HG02970 (cell line): ENCODE data around the gene B4GALT6.
A peak's percentile ranks its signal among the peaks of the same experiment; 100 is the strongest.

Experiments
- ATAC-seq: cut with Tn5 transposase; IDR thresholded peaks from one replicate; pipeline ENCODE4 v1.9.1; 2021; ENCODE audit warnings: mild to moderate bottlenecking, moderate library complexity, moderate number of reproducible peaks; ENCODE audit not compliant: unreplicated experiment, low FRiP score

B4GALT6 gene

DNA sequence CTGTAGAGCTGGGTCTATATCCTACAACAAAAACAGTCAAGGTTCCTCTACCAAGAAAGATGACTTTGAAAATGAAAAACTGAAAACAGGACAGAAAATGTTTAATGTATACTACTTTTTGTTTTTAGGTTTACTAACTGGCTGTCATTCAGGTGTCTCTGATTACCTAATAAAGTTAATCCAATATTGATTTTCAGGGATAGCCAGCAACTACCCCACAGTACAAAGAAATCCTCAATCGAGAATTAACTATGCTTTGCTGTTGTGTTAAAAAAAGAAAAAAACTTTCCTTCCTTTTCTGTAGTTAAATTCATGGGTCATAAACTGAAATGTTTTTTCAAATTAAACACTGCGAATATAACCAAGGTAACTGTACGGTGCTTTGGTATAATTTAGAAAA lies 46.9 kb downstream of the B4GALT6 start:
- no peak for ATAC-seq

GRCh38 chr18:31636387-31636786 lies 48.0 kb downstream of the B4GALT6 start:
- ATAC-seq: no peak

DNA sequence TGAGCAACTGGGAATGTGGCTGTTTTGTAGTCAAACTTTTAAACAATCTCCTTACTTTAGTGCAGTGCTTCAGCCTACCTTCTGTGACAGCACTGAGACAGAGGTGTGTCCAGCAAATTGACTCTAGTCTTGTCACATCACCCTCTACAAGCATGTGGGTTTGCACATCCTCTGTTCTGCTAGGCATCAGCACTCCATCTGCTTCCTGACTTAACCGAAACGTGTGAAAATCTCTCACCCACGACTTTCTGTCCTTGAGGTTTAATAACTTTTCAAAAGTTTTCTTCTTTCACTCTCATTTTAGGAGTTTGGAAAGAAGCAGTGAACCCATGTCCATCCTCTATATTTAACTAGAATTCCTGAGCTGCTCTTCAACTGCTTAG lies 50.1 kb downstream of the B4GALT6 start:
- ATAC-seq: peak; percentile 73

GRCh38 chr18:31633392-31634330 lies 50.7 kb downstream of the B4GALT6 start:
- ATAC-seq: peak; percentile 9

- no peak for ATAC-seq
These were observed 52.0 kb downstream of the B4GALT6 start for GRCh38 chr18:31632356-31632755.

- no peak for ATAC-seq
These were observed 52.9 kb downstream of the B4GALT6 start for GRCh38 chr18:31631526-31631925.

DNA sequence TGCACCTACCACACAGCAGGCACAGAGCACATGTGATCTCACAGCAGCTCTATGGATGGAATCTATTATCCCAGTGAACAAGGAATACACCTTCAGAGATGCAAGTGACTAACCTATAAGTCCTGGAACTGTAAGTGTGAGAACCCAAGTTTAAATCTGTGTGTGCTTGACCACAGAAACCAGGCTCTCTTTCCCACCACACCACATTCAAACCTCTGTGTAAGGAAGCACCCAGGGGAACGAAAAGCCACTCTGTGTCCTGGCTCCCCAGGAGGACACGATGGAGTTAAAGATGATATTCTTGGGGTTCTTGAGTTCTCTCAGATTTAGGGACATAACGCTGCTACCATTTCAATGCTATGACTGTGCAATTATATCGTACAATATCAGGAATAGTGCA lies 53.8 kb downstream of the B4GALT6 start:
- no peak for ATAC-seq

DNA sequence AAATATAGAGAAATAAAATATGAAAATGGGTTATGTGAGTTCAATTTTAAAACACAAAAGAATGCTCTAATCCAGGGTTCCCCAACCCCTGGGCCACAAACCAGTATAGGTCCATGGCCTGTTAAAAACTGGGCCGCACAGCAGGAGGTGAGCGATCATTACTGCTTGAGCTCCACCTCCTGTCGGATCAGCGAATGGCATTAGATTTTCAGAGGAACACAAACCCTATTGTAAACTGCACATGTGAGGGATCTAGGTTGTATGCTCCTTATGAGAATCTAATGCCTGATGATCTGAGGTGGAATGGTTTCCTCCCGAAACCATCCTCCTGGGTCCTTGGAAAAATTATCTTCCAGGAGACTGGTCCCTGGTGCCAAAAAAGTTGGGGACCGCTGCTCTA lies 58.0 kb downstream of the B4GALT6 start:
- no peak for ATAC-seq

DNA sequence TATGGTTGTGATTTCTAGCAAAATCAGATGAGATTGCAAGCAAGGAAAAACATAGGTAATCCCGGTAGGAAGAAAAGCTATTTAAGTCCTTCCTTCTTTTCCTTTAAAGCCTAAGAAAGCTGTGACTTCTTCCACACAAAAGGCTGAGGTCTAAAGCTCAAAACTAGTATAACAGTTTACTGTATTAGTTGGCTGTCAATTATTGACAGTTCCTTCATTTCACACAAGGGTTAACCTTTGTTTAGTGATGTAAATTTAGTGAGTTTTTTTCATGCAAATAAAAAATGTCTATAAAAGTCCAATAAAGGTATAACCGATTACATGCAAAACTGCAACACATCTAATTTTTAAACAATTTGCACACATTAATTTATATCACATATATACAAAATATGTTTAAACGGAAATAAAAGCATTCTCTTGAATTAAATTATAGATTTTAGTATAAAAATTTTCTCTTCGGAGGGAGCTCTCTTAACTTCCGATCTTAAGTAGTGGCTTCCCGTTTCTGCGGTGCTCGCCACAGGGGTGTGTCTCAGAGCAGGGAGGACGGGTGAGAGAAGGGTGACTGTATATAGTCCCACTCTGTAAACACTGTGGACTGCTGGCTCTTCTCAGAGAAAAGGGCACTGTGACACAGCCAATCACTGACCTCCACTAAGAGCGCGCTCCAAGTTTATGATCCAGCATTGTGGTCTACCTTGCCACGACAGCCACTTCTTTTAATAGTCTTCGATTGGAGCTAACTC lies 59.3 kb downstream of the B4GALT6 start:
- ATAC-seq: no peak

- ATAC-seq: no peak
These were observed 65.1 kb downstream of the B4GALT6 start for GRCh38 chr18:31619291-31619690.

DNA sequence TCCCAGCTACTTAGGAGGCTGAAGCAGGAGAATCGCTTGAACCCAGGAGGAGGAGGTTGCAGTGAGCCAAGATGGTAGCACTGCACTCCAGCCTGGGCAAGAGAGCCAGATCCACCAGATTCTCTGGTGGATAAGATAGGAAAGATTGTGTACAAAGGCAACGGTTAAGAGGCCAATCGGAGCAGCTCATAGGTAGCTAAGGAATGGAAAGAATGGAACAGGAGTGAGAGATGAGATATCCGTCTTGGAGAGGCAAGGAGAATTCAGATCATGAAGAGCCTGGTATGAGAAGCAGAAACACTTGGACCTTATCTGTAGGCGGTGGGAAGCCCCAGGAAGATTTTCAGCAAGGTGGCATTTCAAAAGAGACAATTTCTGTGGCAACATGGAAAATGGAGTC lies 65.6 kb downstream of the B4GALT6 start:
- ATAC-seq: no peak

GRCh38 chr18:31617031-31617717 lies 67.2 kb downstream of the B4GALT6 start:
- no peak for ATAC-seq

DNA sequence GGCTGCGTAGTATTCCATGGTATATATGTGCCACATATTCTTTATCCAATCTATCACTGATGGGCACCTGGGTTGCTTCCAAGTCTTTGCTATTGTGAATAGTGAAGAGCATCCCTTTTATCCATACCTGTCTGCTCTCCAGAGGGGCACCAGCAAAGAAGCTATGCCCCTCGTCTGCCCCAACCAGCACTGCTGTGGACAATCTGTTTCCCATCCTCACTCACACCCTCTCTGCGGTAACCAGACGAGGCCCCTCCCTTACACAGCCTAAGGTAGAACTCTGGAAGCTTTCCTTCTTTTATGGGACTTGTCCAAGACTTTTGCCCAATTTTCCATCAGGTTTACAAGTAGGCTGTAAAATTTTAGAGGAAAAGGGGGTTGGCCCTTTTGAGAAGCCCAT lies 67.8 kb downstream of the B4GALT6 start:
- no peak for ATAC-seq

DNA sequence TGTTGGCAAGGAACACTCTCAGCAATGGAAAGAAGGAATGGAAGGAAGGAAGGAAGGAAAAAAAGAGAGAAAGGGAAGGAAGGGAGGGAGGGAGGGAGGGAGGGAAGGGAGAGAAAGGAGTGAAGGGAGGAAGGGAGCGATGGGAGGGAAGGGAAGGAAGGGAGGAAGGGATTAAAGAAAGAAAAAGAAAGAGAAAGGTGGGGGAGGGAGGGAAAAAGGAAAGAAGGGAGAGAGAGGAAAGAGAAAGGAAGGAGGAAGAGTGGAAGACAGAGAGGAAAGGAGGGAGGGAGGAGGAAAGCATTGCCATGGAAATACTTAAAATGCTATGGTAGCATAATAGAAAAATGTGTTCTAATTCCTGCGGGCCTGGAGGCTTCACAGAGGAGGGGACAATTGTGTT lies 70.3 kb downstream of the B4GALT6 start:
- ATAC-seq: no peak

DNA sequence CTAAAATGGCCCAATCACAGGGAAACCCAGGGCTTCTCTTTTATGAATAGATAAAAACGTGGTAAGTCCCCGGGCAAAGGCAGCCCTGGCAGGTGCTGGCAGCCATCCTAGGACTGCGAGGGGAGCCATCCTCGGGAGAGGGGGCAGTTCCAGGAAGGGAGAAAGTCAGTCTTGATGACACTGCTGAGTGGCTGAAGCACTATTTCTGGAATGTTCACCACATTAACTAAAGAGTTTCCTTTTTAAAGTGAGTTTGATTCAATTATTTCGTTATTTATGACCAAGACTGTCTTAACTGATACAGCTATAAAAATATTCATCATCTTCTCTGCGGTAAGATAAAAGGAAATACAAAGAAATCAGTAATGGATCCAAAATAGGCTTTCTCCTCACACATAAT lies 72.3 kb downstream of the B4GALT6 start:
- ATAC-seq: no peak

DNA sequence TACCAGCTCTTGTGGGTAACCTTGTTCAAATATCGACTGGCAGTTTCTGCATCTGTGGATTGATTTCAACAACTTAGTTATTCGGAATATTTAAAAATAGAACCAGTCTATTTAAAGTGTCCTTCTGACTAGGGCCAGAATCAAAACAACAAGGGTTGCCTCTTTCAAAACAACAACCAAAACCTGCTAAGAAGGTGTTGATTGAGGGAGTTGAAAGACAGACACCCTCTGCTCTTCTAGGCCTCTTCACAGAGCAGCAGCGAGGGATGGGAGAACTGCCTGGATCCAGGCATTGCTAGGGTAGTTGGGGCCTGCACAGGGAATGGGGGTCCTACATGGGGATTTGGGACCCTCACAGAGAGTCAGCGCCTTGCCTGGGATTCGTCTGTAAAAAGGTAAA lies 72.9 kb downstream of the B4GALT6 start:
- no peak for ATAC-seq

- ATAC-seq: no peak
These were observed 73.8 kb downstream of the B4GALT6 start for GRCh38 chr18:31610286-31611205.

DNA sequence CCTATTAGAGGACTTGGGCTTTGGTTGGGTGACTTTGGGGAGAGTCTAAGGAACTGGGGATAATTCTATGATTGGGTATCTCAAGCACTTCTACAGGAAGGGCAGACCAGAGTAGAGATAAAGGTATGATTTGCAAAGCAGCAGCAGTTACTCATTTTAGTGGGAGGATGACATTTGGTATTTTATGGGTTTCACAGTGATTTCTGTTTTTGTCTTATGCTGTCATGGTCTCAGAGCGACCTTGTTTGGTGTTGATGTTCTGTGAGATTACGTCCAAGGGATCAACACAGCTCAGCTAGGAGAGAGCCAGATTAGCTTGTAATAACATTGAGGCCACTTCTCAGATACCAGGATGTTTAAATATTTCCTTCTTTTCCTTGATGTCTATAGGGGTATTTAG lies 74.5 kb downstream of the B4GALT6 start:
- no peak for ATAC-seq

DNA sequence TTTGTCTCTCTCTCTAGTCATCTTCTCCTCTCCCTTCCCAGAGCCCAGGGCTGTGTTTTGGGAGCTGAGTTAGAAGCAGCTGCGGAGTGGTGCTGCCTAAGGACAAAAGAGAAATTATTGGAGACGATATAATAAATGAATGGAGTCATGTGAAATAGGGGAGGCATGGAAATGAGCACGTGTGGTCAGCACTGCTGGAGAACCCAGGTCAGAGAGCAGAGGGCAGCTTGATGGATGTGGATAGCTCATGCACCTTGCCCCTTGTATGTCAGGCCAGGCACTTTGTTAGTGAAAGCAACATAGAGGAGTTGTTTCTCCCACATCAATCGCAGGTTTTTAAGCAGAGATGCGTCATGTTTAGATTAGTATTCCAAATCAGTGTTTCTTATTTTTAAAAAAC lies 77.0 kb downstream of the B4GALT6 start:
- ATAC-seq: no peak

DNA sequence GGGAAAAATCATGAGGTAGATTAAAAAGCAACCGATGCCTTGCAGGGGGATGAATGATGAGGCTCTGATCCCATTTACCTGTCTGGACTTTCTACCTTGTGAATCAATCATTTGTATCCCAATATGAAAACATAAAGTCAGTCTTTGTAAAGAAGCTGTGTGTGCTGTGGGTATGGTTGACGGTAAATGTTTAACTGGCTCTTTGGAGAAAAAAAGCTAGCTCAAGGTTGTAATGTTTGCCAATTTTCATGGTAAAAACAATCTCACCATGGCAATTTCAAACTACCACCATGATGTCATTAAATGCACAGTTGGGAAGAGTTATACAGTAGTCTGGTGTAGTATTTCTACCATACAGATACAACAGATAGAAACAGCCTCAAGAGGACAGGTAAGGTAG lies 78.1 kb downstream of the B4GALT6 start:
- ATAC-seq: no peak
